SK-N-SH treated with all-trans-retinoic acid at 6 μM for 48 hours (cell line): Measurements from ENCODE around the gene CPD.

ENCODE experiments used
- ATAC-seq: fragments of 200-7000 bp; cut with Tn5 transposase; 3 replicates; pipeline ENCODE4 v1.9.1; 2020; ENCODE audit warnings: mild to moderate bottlenecking, moderate library complexity
- ARNTL ChIP-seq: fragments of 450-650 bp; formaldehyde crosslinking; IDR thresholded peaks from 2 replicates; pipeline ENCODE4 v1.5.0; 2020; ENCODE audit warnings: low read depth, mild to moderate bottlenecking, moderate library complexity, borderline replicate concordance
- BACH2 ChIP-seq: fragments of 250-450 bp; sonication (Bioruptor Pico); IDR thresholded peaks from 2 replicates; pipeline ENCODE4 v1.9.0; 2021; ENCODE audit warnings: mild to moderate bottlenecking, borderline replicate concordance
- CREB5 ChIP-seq: fragments of 250-450 bp; sonication (Bioruptor Pico); IDR thresholded peaks from 2 replicates; pipeline ENCODE4 v1.5.1; 2020; ENCODE audit warnings: low read depth, mild to moderate bottlenecking, moderate library complexity
- CSDC2 ChIP-seq: fragments of 250-450 bp; sonication (Bioruptor Pico); IDR thresholded peaks from 2 replicates; pipeline ENCODE4 v1.5.0; 2020; ENCODE audit warnings: mild to moderate bottlenecking, moderate library complexity
- ESRRG ChIP-seq: fragments of 250-450 bp; sonication (Bioruptor Pico); IDR thresholded peaks from 2 replicates; pipeline ENCODE4 v1.6.1; 2021; ENCODE audit warnings: mild to moderate bottlenecking
- GLIS3 ChIP-seq: fragments of 250-450 bp; sonication (Bioruptor Pico); IDR thresholded peaks from 2 replicates; pipeline ENCODE4 v1.5.0; 2020; ENCODE audit warnings: mild to moderate bottlenecking, moderate library complexity
- OSR1 ChIP-seq: fragments of 250-450 bp; sonication (Bioruptor Pico); IDR thresholded peaks from 2 replicates; pipeline ENCODE4 v1.8.0; 2022; ENCODE audit warnings: moderate library complexity, mild to moderate bottlenecking, inconsistent platforms
- PATZ1 ChIP-seq: fragments of 250-450 bp; sonication (Bioruptor Pico); IDR thresholded peaks from 2 replicates; pipeline ENCODE4 v1.8.0; 2020; ENCODE audit warnings: mild to moderate bottlenecking, moderate library complexity, borderline replicate concordance
- PPARA ChIP-seq: fragments of 250-450 bp; sonication (Bioruptor Pico); IDR thresholded peaks from 2 replicates; pipeline ENCODE4 v1.5.0; 2020; ENCODE audit warnings: mild to moderate bottlenecking, borderline replicate concordance
- RARB ChIP-seq: fragments of 250-450 bp; sonication (Bioruptor Pico); IDR thresholded peaks from 2 replicates; pipeline ENCODE4 v1.8.0; 2021; ENCODE audit warnings: mild to moderate bottlenecking, moderate library complexity
- TCF4 ChIP-seq: fragments of 250-450 bp; sonication (Bioruptor Pico); IDR thresholded peaks from 2 replicates; pipeline ENCODE4 v1.8.0; 2021; ENCODE audit warnings: mild to moderate bottlenecking, moderate library complexity, borderline replicate concordance
- TOX ChIP-seq: fragments of 250-450 bp; sonication (Bioruptor Pico); IDR thresholded peaks from 2 replicates; pipeline ENCODE4 v1.8.0; 2021; ENCODE audit warnings: mild to moderate bottlenecking, moderate library complexity, borderline replicate concordance
- TSHZ2 ChIP-seq: fragments of 250-450 bp; sonication (Bioruptor Pico); IDR thresholded peaks from 2 replicates; pipeline ENCODE4 v1.5.0; 2020; ENCODE audit warnings: mild to moderate bottlenecking, moderate library complexity
- ZC3H10 ChIP-seq: fragments of 250-450 bp; sonication (Bioruptor Pico); IDR thresholded peaks from 2 replicates; pipeline ENCODE4 v1.5.1; 2021; ENCODE audit warnings: mild to moderate bottlenecking, moderate library complexity
- ZFP3 ChIP-seq: fragments of 250-450 bp; sonication (Bioruptor Pico); IDR thresholded peaks from 2 replicates; pipeline ENCODE4 v1.5.0; 2020; ENCODE audit warnings: mild to moderate bottlenecking, moderate library complexity
- ZFP30 ChIP-seq: fragments of 450-650 bp; formaldehyde crosslinking; IDR thresholded peaks from 2 replicates; pipeline ENCODE4 v1.5.0; 2022; ENCODE audit warnings: mild to moderate bottlenecking, moderate library complexity
- ZNF565 ChIP-seq: fragments of 450-650 bp; formaldehyde crosslinking; conservative IDR thresholded peaks from 2 replicates; pipeline ENCODE4 v1.5.0; 2020; ENCODE audit warnings: low read depth, mild to moderate bottlenecking, moderate library complexity
- ZNF70 ChIP-seq: fragments of 450-650 bp; formaldehyde crosslinking; IDR thresholded peaks from 2 replicates; pipeline ENCODE4 v1.5.0; 2020; ENCODE audit warnings: mild to moderate bottlenecking, moderate library complexity
- TF ChIP-seq, protein P1 (sequence below): fragments of 250-450 bp; sonication (Bioruptor Pico); IDR thresholded peaks from 2 replicates; pipeline ENCODE4 v1.5.1; 2021; ENCODE audit warnings: mild to moderate bottlenecking, moderate library complexity
- TF ChIP-seq, protein P2 (sequence below): fragments of 250-450 bp; sonication (Bioruptor Pico); IDR thresholded peaks from 2 replicates; pipeline ENCODE4 v1.8.0; 2021; ENCODE audit warnings: low read depth, mild to moderate bottlenecking, moderate library complexity, borderline replicate concordance

Gene CPD

DNA sequence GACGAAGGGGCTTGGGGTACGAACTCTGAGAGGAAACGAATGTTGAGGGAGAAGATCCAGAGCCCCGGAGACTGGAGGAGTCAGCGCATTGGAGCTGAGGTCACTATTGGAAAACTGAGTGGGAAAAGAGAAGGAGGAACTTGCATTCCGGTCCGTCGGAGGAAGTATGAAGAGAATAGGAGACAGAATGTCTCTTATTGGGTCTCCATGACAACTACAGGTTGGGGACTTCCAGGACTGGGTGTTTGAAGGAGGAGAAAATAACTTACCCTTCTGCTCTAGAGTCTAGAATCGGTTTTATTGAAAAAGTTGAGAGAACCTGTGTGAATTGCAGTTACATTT, 99.0 kb downstream of the CPD start:
- peak; percentile 33 for ATAC-seq
- TF ChIP-seq, protein P1, sequence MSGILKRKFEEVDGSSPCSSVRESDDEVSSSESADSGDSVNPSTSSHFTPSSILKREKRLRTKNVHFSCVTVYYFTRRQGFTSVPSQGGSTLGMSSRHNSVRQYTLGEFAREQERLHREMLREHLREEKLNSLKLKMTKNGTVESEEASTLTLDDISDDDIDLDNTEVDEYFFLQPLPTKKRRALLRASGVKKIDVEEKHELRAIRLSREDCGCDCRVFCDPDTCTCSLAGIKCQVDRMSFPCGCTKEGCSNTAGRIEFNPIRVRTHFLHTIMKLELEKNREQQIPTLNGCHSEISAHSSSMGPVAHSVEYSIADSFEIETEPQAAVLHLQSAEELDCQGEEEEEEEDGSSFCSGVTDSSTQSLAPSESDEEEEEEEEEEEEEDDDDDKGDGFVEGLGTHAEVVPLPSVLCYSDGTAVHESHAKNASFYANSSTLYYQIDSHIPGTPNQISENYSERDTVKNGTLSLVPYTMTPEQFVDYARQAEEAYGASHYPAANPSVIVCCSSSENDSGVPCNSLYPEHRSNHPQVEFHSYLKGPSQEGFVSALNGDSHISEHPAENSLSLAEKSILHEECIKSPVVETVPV (CRISPR knock-in tag), result no peak
- no peak for TF ChIP-seq RARB (CRISPR knock-in tag)
- no peak for TF ChIP-seq PATZ1 (CRISPR knock-in tag)
- TF ChIP-seq ZNF70 (CRISPR knock-in tag), result no peak
- TF ChIP-seq TCF4 (CRISPR knock-in tag), result no peak
- no peak for TF ChIP-seq CREB5
- TF ChIP-seq OSR1 (CRISPR knock-in tag), result no peak
- no peak for TF ChIP-seq ZC3H10 (CRISPR knock-in tag)
- no peak for TF ChIP-seq CSDC2 (CRISPR knock-in tag)
- TF ChIP-seq PPARA (CRISPR knock-in tag), result no peak
- TF ChIP-seq ZFP30 (CRISPR knock-in tag), result no peak
- TF ChIP-seq ESRRG, result no peak

DNA sequence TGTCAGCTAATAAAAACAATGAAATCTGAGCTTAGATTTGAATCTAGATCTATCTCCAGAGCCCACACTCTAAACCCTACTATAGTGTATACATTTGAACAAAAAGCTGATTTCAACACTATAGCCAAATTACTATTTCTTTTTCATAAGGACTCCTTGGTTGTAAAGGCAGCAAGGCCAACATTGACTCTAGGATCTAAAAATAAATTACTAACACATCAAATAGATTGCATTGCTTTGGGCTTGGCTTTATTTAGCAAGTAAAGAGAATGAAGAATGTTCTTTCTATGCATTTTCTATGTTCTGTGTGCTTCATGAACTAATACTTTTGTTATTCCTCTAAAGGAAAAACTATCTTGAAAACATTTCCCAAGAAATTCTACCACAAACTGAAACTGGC, 103.8 kb downstream of the CPD start:
- TF ChIP-seq GLIS3 (CRISPR knock-in tag), result no peak
- no peak for TF ChIP-seq PATZ1 (CRISPR knock-in tag)
- no peak for TF ChIP-seq BACH2 (CRISPR knock-in tag)
- no peak for TF ChIP-seq TSHZ2
- TF ChIP-seq ZFP3 (CRISPR knock-in tag), result no peak
- no peak for TF ChIP-seq ESRRG
- TF ChIP-seq ZFP30 (CRISPR knock-in tag), result no peak
- TF ChIP-seq CREB5, result no peak
- no peak for TF ChIP-seq PPARA (CRISPR knock-in tag)
- TF ChIP-seq CSDC2 (CRISPR knock-in tag), result no peak
- TF ChIP-seq ZNF70 (CRISPR knock-in tag), result no peak
- TF ChIP-seq TCF4 (CRISPR knock-in tag), result no peak
- no peak for TF ChIP-seq ARNTL (CRISPR knock-in tag)

GRCh38 chr17:30483159-30483558, 104.4 kb downstream of the CPD start:
- ATAC-seq, result no peak

More for the DNA sequence above, 103.8 kb downstream of the CPD start:
- ATAC-seq, result no peak

More at GRCh38 chr17:30483159-30483558, 104.4 kb downstream of the CPD start:
- TF ChIP-seq GLIS3 (CRISPR knock-in tag) (no peak), ZNF70 (CRISPR knock-in tag) (no peak), PPARA (CRISPR knock-in tag) (no peak), ESRRG (no peak), OSR1 (CRISPR knock-in tag) (no peak), TCF4 (CRISPR knock-in tag) (no peak), ZFP3 (CRISPR knock-in tag) (no peak), TOX (CRISPR knock-in tag) (no peak), ZFP30 (CRISPR knock-in tag) (no peak), RARB (CRISPR knock-in tag) (no peak), ZNF565 (CRISPR knock-in tag) (no peak), PATZ1 (CRISPR knock-in tag) (no peak)
- TF ChIP-seq, protein P2, sequence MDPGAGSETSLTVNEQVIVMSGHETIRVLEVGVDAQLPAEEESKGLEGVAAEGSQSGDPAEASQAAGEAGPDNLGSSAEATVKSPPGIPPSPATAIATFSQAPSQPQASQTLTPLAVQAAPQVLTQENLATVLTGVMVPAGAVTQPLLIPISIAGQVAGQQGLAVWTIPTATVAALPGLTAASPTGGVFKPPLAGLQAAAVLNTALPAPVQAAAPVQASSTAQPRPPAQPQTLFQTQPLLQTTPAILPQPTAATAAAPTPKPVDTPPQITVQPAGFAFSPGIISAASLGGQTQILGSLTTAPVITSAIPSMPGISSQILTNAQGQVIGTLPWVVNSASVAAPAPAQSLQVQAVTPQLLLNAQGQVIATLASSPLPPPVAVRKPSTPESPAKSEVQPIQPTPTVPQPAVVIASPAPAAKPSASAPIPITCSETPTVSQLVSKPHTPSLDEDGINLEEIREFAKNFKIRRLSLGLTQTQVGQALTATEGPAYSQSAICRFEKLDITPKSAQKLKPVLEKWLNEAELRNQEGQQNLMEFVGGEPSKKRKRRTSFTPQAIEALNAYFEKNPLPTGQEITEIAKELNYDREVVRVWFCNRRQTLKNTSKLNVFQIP (CRISPR knock-in tag), result no peak
